ENCODE measurements around the gene MFSD12.
A peak's percentile ranks its signal among the peaks of the same experiment; 100 is the strongest.

MFSD12 gene

DNA sequence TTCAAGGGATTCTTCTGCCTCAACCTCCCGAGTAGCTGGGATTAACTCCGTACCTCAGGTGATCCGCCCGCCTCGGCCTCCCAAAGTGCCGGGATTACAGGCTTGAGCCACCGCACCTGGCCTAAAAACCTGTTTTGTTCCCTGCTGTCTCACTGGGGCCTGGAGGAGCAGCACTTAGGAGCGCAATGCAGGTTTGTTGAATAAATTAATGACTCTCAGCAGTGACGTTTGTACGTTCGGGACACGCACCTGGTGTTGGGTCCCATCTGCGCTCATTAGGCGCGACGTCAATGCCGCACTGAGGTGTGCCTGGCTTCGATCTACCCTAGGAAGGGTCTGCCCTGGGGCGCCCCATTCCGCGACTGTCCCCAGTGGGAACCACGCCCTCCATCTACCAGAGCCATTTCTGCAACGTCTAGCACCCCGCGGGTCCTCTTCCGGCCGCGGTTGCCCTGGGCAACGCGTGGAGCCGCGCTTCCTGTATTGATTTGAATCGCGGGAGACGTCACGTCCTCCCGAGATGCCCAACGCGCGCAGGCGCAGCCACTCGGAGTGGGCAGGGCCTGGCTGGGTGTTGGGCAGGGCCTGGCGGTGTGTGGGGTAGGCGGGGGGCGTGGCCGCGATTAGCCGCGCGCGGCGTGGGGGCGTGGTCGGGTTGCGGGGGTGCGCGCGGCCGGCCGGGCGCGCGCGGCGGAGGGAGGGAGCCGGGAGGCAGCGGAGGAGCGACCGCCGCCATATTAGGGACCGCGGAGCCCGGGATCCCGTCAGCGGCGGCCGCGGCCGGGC lies 51.6 kb downstream of the MFSD12 start, which contains the start of gene FZR1:
Gene FZR1, plus strand, starts transcription at position 714 of the 786 bp plus-strand sequence. CDS start 16,679 bp downstream, outside the sequence.
- peak; percentile 99 for DNase-seq

- DNase-seq: peak in 1 of 2 donors; percentile 7
These were observed 52.7 kb downstream of the MFSD12 start for GRCh38 chr19:3504735-3505134.

- DNase-seq: no peak
These were observed 54.3 kb downstream of the MFSD12 start for GRCh38 chr19:3503036-3503572.

GRCh38 chr19:3501780-3502179 lies 55.6 kb downstream of the MFSD12 start:
- no peak for DNase-seq

DNA sequence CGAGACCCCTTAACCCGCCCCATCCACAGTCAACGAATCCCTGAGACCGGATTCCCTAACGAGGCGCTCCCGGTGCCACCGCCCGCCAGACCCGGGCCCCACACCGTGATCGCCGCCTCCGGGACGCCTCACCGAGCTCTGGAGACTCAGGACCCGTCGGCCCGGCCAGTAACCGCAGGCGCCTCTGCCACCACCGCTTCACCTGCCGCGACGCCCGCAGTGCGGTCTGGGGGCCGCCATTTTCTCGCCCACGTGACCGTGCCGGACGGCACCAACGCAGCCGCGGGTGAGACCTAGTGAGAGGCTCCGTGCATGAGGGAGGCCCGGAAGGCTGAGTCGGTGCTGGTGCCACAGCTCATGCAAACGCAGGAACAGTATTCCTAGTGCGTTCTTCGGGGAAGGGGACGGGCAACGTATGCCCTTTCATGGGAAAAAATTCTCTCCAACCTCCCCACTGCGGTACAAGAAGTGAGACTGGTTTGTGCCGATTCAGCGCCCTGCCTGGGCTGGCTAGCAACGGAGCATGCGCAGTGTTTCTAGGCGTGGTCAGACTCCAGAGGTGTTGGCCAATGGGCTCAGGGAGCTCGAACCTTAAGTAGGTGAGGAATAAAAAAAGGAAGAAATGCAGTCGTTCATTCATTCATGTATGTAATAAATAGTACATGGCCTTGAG lies 56.8 kb downstream of the MFSD12 start, which contains the start of gene DOHH:
Gene DOHH, minus strand, starts transcription at position 246 of the 673 bp plus-strand sequence. CDS start 3,860 bp downstream, outside the sequence.
- DNase-seq: peak; percentile 97

- DNase-seq: no peak
These were observed 57.5 kb downstream of the MFSD12 start for GRCh38 chr19:3499738-3500428.

GRCh38 chr19:3497757-3498520 lies 59.4 kb downstream of the MFSD12 start:
- DNase-seq: no peak

DNA sequence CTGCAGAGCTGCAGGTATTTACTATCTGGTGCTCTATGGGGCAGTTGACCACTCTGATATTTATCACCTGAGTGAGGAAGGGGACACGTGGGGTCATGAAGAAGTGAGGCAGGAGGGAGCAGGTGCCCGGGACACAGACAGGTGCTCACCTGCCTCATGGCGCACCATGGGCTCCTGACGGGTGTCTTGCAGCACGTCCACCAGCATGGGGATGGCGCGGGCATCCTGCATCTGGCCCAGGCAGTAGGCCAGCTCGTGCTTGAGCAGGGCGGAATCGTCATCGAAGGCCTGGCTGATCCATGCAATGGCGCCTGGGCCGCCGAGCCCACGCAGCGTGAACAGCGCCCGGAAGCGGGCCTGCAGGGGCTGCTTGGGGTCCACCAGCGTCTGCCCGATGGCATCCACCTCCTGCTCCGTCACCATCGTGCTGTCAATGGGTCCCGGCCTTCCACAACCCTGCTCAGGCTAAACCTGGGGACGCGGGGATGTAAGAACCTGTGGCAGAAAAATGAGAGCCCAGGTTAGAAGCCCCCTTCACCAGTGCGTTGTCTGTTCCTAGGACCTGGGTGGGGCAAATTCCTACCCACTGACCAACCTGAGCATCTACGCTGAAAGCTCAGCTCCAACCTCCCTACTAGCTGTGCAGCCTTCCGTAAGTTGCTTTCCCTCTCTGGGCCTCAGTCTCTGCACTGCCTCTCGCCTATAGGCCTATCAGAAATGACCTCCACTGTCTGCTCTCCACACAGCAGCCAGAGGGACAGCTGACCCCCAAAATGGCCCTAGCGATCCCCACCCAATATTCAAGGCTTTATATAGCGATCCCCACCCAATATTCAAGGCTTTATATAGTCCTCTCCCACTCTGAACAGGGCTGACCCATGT lies 60.8 kb downstream of the MFSD12 start:
- DNase-seq: no peak

GRCh38 chr19:3494559-3494958 lies 62.8 kb downstream of the MFSD12 start:
- no peak for DNase-seq

All from inflammatory macrophage (primary cell).